Measurements from ENCODE around the gene RGS9BP.
"Not testable (repeated sequence)": the region's sequence is repeated elsewhere in the genome, so short reads cannot be mapped to it uniquely, and the experiment has no call there.

The RGS9BP gene

GRCh38 chr19:32692727-32693061 lies 17.0 kb downstream of the RGS9BP start:
- in situ Hi-C loops (cut with HindIII; ENCODE audit: low pct_unique_long_range_greater_than_20kb, low sequenced_read_pairs): no loop called here
- no peak for TF ChIP-seq JUND (IDR thresholded peaks at IDR 0.05; ENCODE audit: low read depth)
- DNase-seq (ENCODE audit: low read depth in 1 of 2, low spot score in 1 of 2): no peak

- in situ Hi-C loops (cut with HindIII; ENCODE audit: low pct_unique_long_range_greater_than_20kb, low sequenced_read_pairs): not testable (repeated sequence)
- DNase-seq (ENCODE audit: low read depth in 1 of 2, low spot score in 1 of 2): peak in 1 of 2 experiments; percentile 45
These were observed 17.8 kb downstream of the RGS9BP start for GRCh38 chr19:32693151-32694108.

GRCh38 chr19:32694316-32694715 lies 18.7 kb downstream of the RGS9BP start:
- in situ Hi-C loops (cut with HindIII; ENCODE audit: low pct_unique_long_range_greater_than_20kb, low sequenced_read_pairs); DNase-seq (ENCODE audit: low read depth in 1 of 2, low spot score in 1 of 2): not testable (repeated sequence)

GRCh38 chr19:32694851-32695250 lies 19.2 kb downstream of the RGS9BP start:
- in situ Hi-C loops (cut with HindIII; ENCODE audit: low pct_unique_long_range_greater_than_20kb, low sequenced_read_pairs); DNase-seq (ENCODE audit: low read depth in 1 of 2, low spot score in 1 of 2): not testable (repeated sequence)

- DNase-seq (ENCODE audit: low read depth in 1 of 2, low spot score in 1 of 2); in situ Hi-C loops (cut with HindIII; ENCODE audit: low pct_unique_long_range_greater_than_20kb, low sequenced_read_pairs): not testable (repeated sequence)
These were observed 19.9 kb downstream of the RGS9BP start for GRCh38 chr19:32695506-32695905.

- in situ Hi-C loops (cut with HindIII; ENCODE audit: low pct_unique_long_range_greater_than_20kb, low sequenced_read_pairs); DNase-seq (ENCODE audit: low read depth in 1 of 2, low spot score in 1 of 2): not testable (repeated sequence)
These were observed 21.1 kb downstream of the RGS9BP start for GRCh38 chr19:32696771-32697170.

- in situ Hi-C loops (cut with HindIII; ENCODE audit: low pct_unique_long_range_greater_than_20kb, low sequenced_read_pairs); DNase-seq (ENCODE audit: low read depth in 1 of 2, low spot score in 1 of 2): not testable (repeated sequence)
These were observed 24.5 kb downstream of the RGS9BP start for GRCh38 chr19:32700129-32700528.

- in situ Hi-C loops (cut with HindIII; ENCODE audit: low pct_unique_long_range_greater_than_20kb, low sequenced_read_pairs): no loop called here
- DNase-seq (ENCODE audit: low read depth in 1 of 2, low spot score in 1 of 2): peak in 1 of 2 experiments; percentile 71
- peak; percentile 53; the same call in 1 of the 2 replicates for TF ChIP-seq JUND (IDR thresholded peaks at IDR 0.05; ENCODE audit: low read depth)
These were observed 26.4 kb downstream of the RGS9BP start for GRCh38 chr19:32702010-32702409.

GRCh38 chr19:32704006-32704405 lies 28.4 kb downstream of the RGS9BP start:
- DNase-seq (ENCODE audit: low read depth in 1 of 2, low spot score in 1 of 2); in situ Hi-C loops (cut with HindIII; ENCODE audit: low pct_unique_long_range_greater_than_20kb, low sequenced_read_pairs): not testable (repeated sequence)

GRCh38 chr19:32708457-32708856 lies 32.8 kb downstream of the RGS9BP start:
- TF ChIP-seq JUND (IDR thresholded peaks at IDR 0.05; ENCODE audit: low read depth): no peak
- no peak for DNase-seq (ENCODE audit: low read depth in 1 of 2, low spot score in 1 of 2)
- in situ Hi-C loops (cut with HindIII; ENCODE audit: low pct_unique_long_range_greater_than_20kb, low sequenced_read_pairs): no loop called here

- DNase-seq (ENCODE audit: low read depth in 1 of 2, low spot score in 1 of 2): no peak
- in situ Hi-C loops (cut with HindIII; ENCODE audit: low pct_unique_long_range_greater_than_20kb, low sequenced_read_pairs): no loop called here
- TF ChIP-seq JUND (IDR thresholded peaks at IDR 0.05; ENCODE audit: low read depth): no peak
These were observed 33.4 kb downstream of the RGS9BP start for GRCh38 chr19:32709032-32709431.

GRCh38 chr19:32711747-32712146 lies 36.1 kb downstream of the RGS9BP start:
- no peak for DNase-seq (ENCODE audit: low read depth in 1 of 2, low spot score in 1 of 2)
- no peak for TF ChIP-seq JUND (IDR thresholded peaks at IDR 0.05; ENCODE audit: low read depth)
- in situ Hi-C loops (cut with HindIII; ENCODE audit: low pct_unique_long_range_greater_than_20kb, low sequenced_read_pairs): no loop called here

- in situ Hi-C loops (cut with HindIII; ENCODE audit: low pct_unique_long_range_greater_than_20kb, low sequenced_read_pairs); DNase-seq (ENCODE audit: low read depth in 1 of 2, low spot score in 1 of 2): not testable (repeated sequence)
These were observed 40.6 kb downstream of the RGS9BP start for GRCh38 chr19:32716203-32716602.

GRCh38 chr19:32717496-32717895 lies 41.8 kb downstream of the RGS9BP start:
- no peak for TF ChIP-seq JUND (IDR thresholded peaks at IDR 0.05; ENCODE audit: low read depth)
- in situ Hi-C loops (cut with HindIII; ENCODE audit: low pct_unique_long_range_greater_than_20kb, low sequenced_read_pairs): no loop called here
- no peak for DNase-seq (ENCODE audit: low read depth in 1 of 2, low spot score in 1 of 2)
